Uterus (tissue), 4 donors: ENCODE results near the gene NSMF. TPM values are rescaled to one million over a fixed set of nuclear protein-coding genes. Genes with fewer than 3 reads are reported as not detected.

Experiments used
- DNase-seq, 2 donors: peaks; one replicate each; pipeline ENCODE4 v3.0.0-alpha.2; 2019 to 2020
- H3K27ac ChIP-seq, 2 donors: fragments of 200-600 bp; sonication (generic); 1 replicate in 1 of 2; 2 replicates in 1 of 2; pipeline ENCODE4 v1.5.1; 2016 to 2018
- H3K27me3 ChIP-seq, 2 donors: fragments of 200-600 bp; sonication (generic); one replicate each; pipeline ENCODE4 v1.5.1; 2018 to 2019; ENCODE audit warnings: control low read depth in 1 of 2
- H3K36me3 ChIP-seq, 2 donors: fragments of 200-600 bp; sonication (generic); one replicate each; pipeline ENCODE4 v1.5.1; 2019; ENCODE audit warnings: control low read depth in 1 of 2
- H3K4me1 ChIP-seq, 2 donors: fragments of 200-600 bp; sonication (generic); one replicate each; pipeline ENCODE4 v1.5.1; 2018 to 2019; ENCODE audit warnings: control low read depth in 1 of 2
- H3K4me3 ChIP-seq, 2 donors: fragments of 200-600 bp; sonication (generic); 1 replicate in 1 of 2; 2 replicates in 1 of 2; pipeline ENCODE4 v1.5.1; 2018 to 2019; ENCODE audit warnings: mild to moderate bottlenecking in 1 of 2
- H3K9me3 ChIP-seq, 2 donors: fragments of 200-600 bp; sonication (generic); one replicate each; pipeline ENCODE4 v1.5.1; 2019; ENCODE audit warnings: control low read depth in 1 of 2
- CTCF ChIP-seq, 4 experiments: fragments of 200-600 bp in 2 of 4; fragments of 450-650 bp in 2 of 4; sonication (generic) in 2 of 4; IDR thresholded peaks; one replicate each; pipeline ENCODE4 v1.5.1; 2016 to 2019; ENCODE audit warnings: antibody characterized with exemption in 4 of 4, mild to moderate bottlenecking in 2 of 4, moderate library complexity in 1 of 4
- POLR2A ChIP-seq, 2 donors: fragments of 450-650 bp; IDR thresholded peaks; one replicate each; pipeline ENCODE4 v1.6.1; 2016; ENCODE audit warnings: antibody characterized with exemption in 2 of 2, mild to moderate bottlenecking in 1 of 2, moderate library complexity in 1 of 2
- intact Hi-C: fragments of 100-400 bp; cut with DNase I; formaldehyde crosslinking; loops from one replicate; pipeline ENCODE4 v1.15.1; 2023; ENCODE audit warnings: low total_unique reads
- total RNA-seq, 4 donors: library from RNA; depleted of rRNA in 3 of 4; stranded (reverse); fragments of >200 nt in 3 of 4; gene quantifications; one replicate each; pipeline versions ENCODE4 v1.1.0 to v1.2.4, GENCODE V29; 2014 to 2023
- donor health status: DM: yes; HTN: yes; CAD: no.

Gene NSMF
- total RNA-seq, 4 donors from 2014 or later = 17.4 to 40.7 (median 32.1) TPM

DNA sequence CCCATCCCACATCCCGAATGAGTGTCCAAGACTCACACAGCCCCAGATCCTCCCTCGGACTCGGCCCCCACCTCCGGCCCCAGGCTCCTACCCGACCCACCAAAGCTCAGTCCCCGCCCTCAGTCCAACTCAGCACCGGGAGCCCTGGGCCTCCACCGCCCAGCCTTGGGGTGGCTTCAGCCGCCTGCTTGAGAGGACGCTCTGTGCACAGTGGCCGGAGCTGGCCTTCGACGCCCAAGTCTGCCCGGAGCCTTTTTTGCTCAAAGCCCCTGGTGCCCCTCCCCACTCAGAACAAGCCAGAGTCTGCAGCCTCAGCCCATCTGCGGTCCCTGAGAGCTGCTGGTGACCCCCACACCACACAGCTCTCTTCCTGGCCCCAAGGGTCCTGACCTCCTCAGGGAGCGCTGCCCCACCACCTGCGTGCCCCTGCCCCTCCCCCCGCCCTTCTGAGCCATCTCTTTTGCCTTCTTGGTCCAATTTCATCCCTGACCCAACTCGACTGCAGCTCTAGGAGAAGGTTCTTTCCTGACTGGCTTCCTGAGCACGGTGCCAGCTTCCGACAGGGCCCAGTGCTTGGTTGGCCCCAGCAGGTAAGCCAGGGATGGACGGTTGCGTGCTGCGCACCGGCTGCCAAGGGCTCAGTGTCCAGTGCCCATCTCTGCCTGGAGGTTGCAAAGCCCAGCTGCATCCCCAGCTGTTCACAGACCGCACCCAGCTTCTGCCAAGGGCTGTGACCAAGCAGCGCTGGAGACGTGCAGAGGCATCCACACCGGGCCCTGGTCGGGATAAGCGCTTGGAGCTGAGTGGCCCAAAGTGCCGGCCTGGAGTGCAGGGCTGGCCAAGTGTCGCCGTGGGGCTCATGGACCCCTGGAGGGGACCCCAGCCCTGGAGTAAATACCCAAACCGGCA is 27.7 kb upstream of the NSMF start:
- no peak for DNase-seq
- no peaks in the 10 kb centered on the region for H3K36me3 ChIP-seq
- no peaks in the 10 kb centered on the region for H3K9me3 ChIP-seq
- no peak for TF ChIP-seq POLR2A (IDR thresholded peaks at IDR 0.05)
- TF ChIP-seq CTCF (IDR thresholded peaks at IDR 0.05) = no peak
- no peaks in the 10 kb centered on the region for H3K4me1 ChIP-seq
- no peak overlapping the region for H3K27ac ChIP-seq
- no peak overlapping the region for H3K4me3 ChIP-seq
- H3K27me3 ChIP-seq = no peaks in the 10 kb centered on the region
- intact Hi-C loops = no loop called here

GRCh38 chr9:137486141-137486490 is 27.0 kb upstream of the NSMF start:
- H3K4me3 ChIP-seq = no peak overlapping the region
- H3K27ac ChIP-seq = no peak overlapping the region
- no peaks in the 10 kb centered on the region for H3K27me3 ChIP-seq
- no peaks in the 10 kb centered on the region for H3K36me3 ChIP-seq
- intact Hi-C loops = no loop called here
- DNase-seq = no peak
- no peak for TF ChIP-seq POLR2A (IDR thresholded peaks at IDR 0.05)
- no peak for TF ChIP-seq CTCF (IDR thresholded peaks at IDR 0.05)
- H3K4me1 ChIP-seq = no peaks in the 10 kb centered on the region
- H3K9me3 ChIP-seq = no peaks in the 10 kb centered on the region

DNA sequence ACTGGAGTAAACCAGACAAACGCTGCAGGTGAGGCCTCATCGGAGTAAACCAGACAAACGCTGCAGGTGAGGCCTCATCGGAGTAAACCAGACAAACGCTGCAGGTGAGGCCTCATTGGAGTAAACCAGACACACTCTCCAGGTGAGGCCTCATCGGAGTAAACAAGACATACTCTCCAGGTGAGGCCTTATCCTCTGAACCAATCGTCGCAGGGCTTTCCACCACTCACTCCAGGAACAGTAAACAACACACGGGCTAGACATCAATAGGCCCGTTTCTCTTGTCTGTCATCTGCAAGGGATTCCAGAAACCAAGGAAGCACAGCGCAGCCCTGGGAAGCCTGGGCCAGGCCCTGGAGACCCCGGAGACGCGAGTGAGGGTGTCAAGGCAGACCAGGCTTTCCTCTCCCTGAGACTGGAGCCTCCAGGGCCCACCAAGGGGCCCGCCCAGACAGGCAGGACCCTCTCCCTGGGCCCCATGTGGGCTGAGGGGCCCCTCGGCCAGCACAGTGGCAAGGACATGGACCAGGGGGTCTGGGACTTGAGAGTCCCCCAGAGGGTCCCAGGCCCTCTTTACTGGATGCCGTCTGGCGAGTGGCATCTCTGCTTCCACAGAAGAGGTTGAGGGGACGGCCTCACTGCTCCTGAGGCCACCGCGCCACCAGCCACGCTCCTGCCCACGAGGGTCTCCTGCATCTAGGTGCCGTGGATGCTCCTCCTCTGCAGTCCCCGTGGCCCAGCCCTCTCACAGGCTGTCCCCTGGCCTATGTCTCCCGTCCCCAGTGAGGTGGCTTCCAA is 26.4 kb upstream of the NSMF start:
- no peaks in the 10 kb centered on the region for H3K9me3 ChIP-seq
- intact Hi-C loops = no loop called here

GRCh38 chr9:137484551-137485315 is 25.6 kb upstream of the NSMF start:
- H3K4me1 ChIP-seq = no peaks in the 10 kb centered on the region
- DNase-seq = no peak
- H3K27ac ChIP-seq = no peak overlapping the region
- H3K9me3 ChIP-seq = no peaks in the 10 kb centered on the region
- no peak for TF ChIP-seq CTCF (IDR thresholded peaks at IDR 0.05)
- no peak for TF ChIP-seq POLR2A (IDR thresholded peaks at IDR 0.05)
- intact Hi-C loops = no loop called here
- no peaks in the 10 kb centered on the region for H3K36me3 ChIP-seq
- H3K27me3 ChIP-seq = no peaks in the 10 kb centered on the region
- no peak overlapping the region for H3K4me3 ChIP-seq

More for the DNA sequence above, 26.4 kb upstream of the NSMF start:
- Histone ChIP-seq H3K36me3 (no peaks in the 10 kb centered on the region), H3K27ac (no peak overlapping the region), H3K4me1 (no peaks in the 10 kb centered on the region), H3K27me3 (no peaks in the 10 kb centered on the region), H3K4me3 (no peak overlapping the region)
- DNase-seq = no peak
- TF ChIP-seq CTCF (IDR thresholded peaks at IDR 0.05) (no peak), POLR2A (IDR thresholded peaks at IDR 0.05) (no peak)
